Naive thymus-derived CD8-positive, alpha-beta T cell (primary cell): ENCODE data around the gene SUSD4. TPM values are rescaled to one million over a fixed set of nuclear protein-coding genes. Genes with fewer than 3 reads are reported as not detected.

Experiments used
- ATAC-seq, 2 donors: fragments of 150-1000 bp; cut with Tn5 transposase in 1 of 2; sonication (Bioruptor Pico), chemical (Tn5 transposase) in 1 of 2; 1 replicate in 1 of 2; 2 replicates in 1 of 2; pipeline ENCODE4 v1.10.0; 2021; ENCODE audit warnings: mild to moderate bottlenecking in 2 of 2, moderate library complexity in 2 of 2
- POLR2A ChIA-PET: fragments of 350-600 bp; sonication (Branson Sonifier 250); formaldehyde crosslinking; loops from one replicate; lab custom pipeline; 2021; ENCODE audit warnings: antibody characterized with exemption; lab: Charles Lee
- DNase-seq, 10 donors: peaks; one replicate each; pipeline versions ENCODE4 v3.0.0 to v3.0.0-alpha.2; 2020 to 2022
- H3K27ac Mint-ChIP-seq, 10 donors: one replicate each; pipeline ENCODE4 v1.8.0; 2020 to 2022; ENCODE audit warnings: mild to moderate bottlenecking in 10 of 10, mixed read lengths in 10 of 10, moderate library complexity in 4 of 10, inconsistent platforms in 1 of 10
- H3K27me3 Mint-ChIP-seq, 5 donors: one replicate each; pipeline ENCODE4 v1.8.0; 2021 to 2022; ENCODE audit warnings: mixed read lengths in 5 of 5
- H3K36me3 Mint-ChIP-seq, 3 donors: one replicate each; pipeline ENCODE4 v1.8.0; 2020 to 2022; ENCODE audit warnings: mixed read lengths in 3 of 3, mild to moderate bottlenecking in 2 of 3, inconsistent platforms in 1 of 3
- H3K4me1 Mint-ChIP-seq, 4 donors: one replicate each; pipeline ENCODE4 v1.8.0; 2021 to 2022; ENCODE audit warnings: mixed read lengths in 4 of 4
- H3K4me3 Mint-ChIP-seq, 10 donors: one replicate each; pipeline ENCODE4 v1.8.0; 2020 to 2022; ENCODE audit warnings: mild to moderate bottlenecking in 10 of 10, mixed read lengths in 10 of 10, moderate library complexity in 6 of 10, inconsistent platforms in 1 of 10
- H3K9me3 Mint-ChIP-seq, 9 donors: one replicate each; pipeline ENCODE4 v1.8.0; 2020 to 2022; ENCODE audit warnings: mixed read lengths in 9 of 9, mild to moderate bottlenecking in 3 of 9, inconsistent platforms in 1 of 9, moderate library complexity in 1 of 9
- polyA plus RNA-seq, 3 donors: library from polyadenylated mRNA; unstranded; fragments of 300-500 nt; fragmentation: Illumina TruSeq; gene quantifications; one replicate each; pipeline ENCODE4 v1.2.3, GENCODE V29; 2021
- total RNA-seq, 8 experiments: library from RNA in 2 of 8; stranded (reverse) in 2 of 8; gene quantifications; one replicate each; pipeline ENCODE4 v1.2.3 and lab custom pipeline; 2021 to 2026

SUSD4 gene
- total and polyA plus RNA-seq, 5 experiments from 2014 or later = 0.52 to 7.8 (median 2.6) TPM

GRCh38 chr1:223219846-223220610, 143.9 kb downstream of the SUSD4 start:
- H3K9me3 Mint-ChIP-seq = peaks cover 0 to 26% (median 16%) of the 10 kb centered on the region in 9 donors
- DNase-seq (no peak), ATAC-seq (no peak)
- no peak overlapping the region for H3K27ac Mint-ChIP-seq
- H3K27me3 Mint-ChIP-seq = no peaks in the 10 kb centered on the region
- H3K36me3 Mint-ChIP-seq = peaks cover 0 to 29% (median 25%) of the 10 kb centered on the region in 3 donors
- no peak overlapping the region for H3K4me3 Mint-ChIP-seq
- POLR2A ChIA-PET = no interaction called here
- peaks cover 0 to 5% (median 0%) of the 10 kb centered on the region in 4 donors for H3K4me1 Mint-ChIP-seq

DNA sequence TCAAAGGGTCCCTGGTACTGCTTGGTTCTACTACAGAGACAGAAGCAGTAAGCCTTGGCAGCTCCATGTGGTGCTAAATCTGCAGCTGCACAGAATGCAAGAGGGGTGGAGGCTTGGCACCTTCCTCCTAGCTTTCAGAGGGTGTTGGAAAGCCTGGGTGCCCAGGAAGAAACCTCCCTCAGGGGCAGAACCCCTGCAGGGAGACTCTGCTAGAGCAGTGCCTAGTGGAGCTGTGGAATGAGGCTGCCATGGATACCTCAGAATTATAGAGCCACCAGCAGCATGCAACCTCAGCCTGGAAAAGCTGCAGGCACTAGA, 144.7 kb downstream of the SUSD4 start:
- no peaks in the 10 kb centered on the region for H3K27me3 Mint-ChIP-seq
- H3K36me3 Mint-ChIP-seq = peaks cover 0 to 29% (median 25%) of the 10 kb centered on the region in 3 donors
- H3K4me1 Mint-ChIP-seq = peaks cover 0 to 5% (median 0%) of the 10 kb centered on the region in 4 donors
- H3K9me3 Mint-ChIP-seq = peaks cover 0 to 26% (median 16%) of the 10 kb centered on the region in 9 donors
- ATAC-seq = no peak
- no peak overlapping the region for H3K4me3 Mint-ChIP-seq
- H3K27ac Mint-ChIP-seq = no peak overlapping the region
- DNase-seq = no peak
- POLR2A ChIA-PET = no interaction called here

- Mint-ChIP-seq H3K27me3 (no peaks in the 10 kb centered on the region), H3K4me1 (peaks cover 0 to 4% (median 0%) of the 10 kb centered on the region in 4 donors), H3K36me3 (peaks cover 0 to 29% (median 25%) of the 10 kb centered on the region in 3 donors), H3K27ac (peak overlapping the region in 2 of 10 donors; percentile 79 to 87), H3K4me3 (no peak overlapping the region), H3K9me3 (peaks cover 0 to 26% (median 16%) of the 10 kb centered on the region in 9 donors)
- DNase-seq (no peak), ATAC-seq (no peak)
- POLR2A ChIA-PET = no interaction called here
Observed at GRCh38 chr1:223217781-223218180, 146.2 kb downstream of the SUSD4 start.

DNA sequence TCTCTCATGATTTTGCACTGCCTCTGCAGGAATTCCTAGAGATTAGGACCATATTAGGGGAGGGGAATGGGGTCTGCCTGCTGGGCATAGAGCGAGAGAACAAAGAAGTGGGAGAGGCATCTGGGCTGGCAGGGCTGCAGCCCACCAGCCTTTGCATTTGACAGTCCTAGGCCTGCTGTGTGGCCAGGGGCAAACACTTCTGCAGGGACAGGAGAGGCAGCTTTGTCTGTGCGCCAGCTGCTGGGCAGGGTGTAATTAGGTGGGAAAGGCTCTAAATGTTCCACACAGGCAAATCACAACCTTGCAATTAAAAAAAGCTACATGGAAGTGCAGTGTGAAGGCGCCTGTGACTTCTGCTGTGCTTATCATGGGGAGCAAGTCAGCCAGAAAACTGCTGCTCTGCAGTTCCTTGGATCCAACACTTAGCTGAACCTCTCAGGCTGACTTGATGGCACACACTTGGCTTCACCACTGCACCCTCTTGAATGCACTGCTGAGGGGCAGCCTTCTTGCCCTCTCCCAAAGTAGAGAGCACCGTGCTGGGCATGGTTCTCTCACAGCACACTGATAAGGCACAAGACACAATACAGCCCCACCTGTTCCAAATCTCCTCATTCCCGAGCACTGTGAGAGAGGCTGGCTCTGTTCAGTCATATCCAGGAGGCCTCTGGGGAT, 147.3 kb downstream of the SUSD4 start:
- POLR2A ChIA-PET = no interaction called here
- H3K4me1 Mint-ChIP-seq = peaks cover 0 to 2% (median 0%) of the 10 kb centered on the region in 4 donors
- ATAC-seq (no peak), DNase-seq (no peak)
- peaks cover 0 to 25% (median 24%) of the 10 kb centered on the region in 3 donors for H3K36me3 Mint-ChIP-seq
- no peaks in the 10 kb centered on the region for H3K27me3 Mint-ChIP-seq
- no peak overlapping the region for H3K27ac Mint-ChIP-seq
- H3K9me3 Mint-ChIP-seq = peaks cover 0 to 26% (median 16%) of the 10 kb centered on the region in 9 donors
- no peak overlapping the region for H3K4me3 Mint-ChIP-seq

DNA sequence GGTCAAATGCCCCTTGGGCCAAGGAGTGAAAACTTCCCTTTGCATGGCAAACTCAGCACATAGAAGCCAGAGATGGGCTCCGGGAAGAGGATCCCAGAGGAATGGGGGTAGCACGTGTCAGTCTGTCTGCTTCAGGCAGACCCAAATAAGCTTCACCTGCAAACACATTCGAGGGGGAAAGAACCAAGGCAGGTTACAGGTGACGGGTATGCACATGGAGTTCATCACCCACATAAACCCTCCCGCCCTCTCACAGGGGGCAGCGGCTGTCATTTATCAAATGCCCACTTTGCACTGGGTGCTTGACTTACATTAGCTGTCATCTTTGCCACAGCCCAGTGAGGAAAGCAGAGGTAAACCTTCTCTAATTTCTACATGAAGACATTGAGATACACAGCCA, 147.9 kb downstream of the SUSD4 start:
- H3K4me1 Mint-ChIP-seq = peaks cover 0 to 6% (median 0%) of the 10 kb centered on the region in 4 donors
- POLR2A ChIA-PET = no interaction called here
- no peak for ATAC-seq
- H3K9me3 Mint-ChIP-seq = peaks cover 0 to 26% (median 16%) of the 10 kb centered on the region in 9 donors
- H3K36me3 Mint-ChIP-seq = peaks cover 0 to 24% (median 21%) of the 10 kb centered on the region in 3 donors
- no peak for DNase-seq
- H3K4me3 Mint-ChIP-seq = no peak overlapping the region
- no peaks in the 10 kb centered on the region for H3K27me3 Mint-ChIP-seq
- H3K27ac Mint-ChIP-seq = no peak overlapping the region

GRCh38 chr1:223215026-223215425, 148.9 kb downstream of the SUSD4 start:
- Mint-ChIP-seq H3K4me3 (no peak overlapping the region), H3K27me3 (no peaks in the 10 kb centered on the region), H3K36me3 (peaks cover 0 to 15% (median 13%) of the 10 kb centered on the region in 3 donors), H3K9me3 (peaks cover 0 to 18% (median 14%) of the 10 kb centered on the region in 9 donors), H3K27ac (peak overlapping the region in 1 of 10 donors; percentile 18), H3K4me1 (peaks cover 0 to 6% (median 0%) of the 10 kb centered on the region in 4 donors)
- ATAC-seq = no peak
- DNase-seq = no peak
- POLR2A ChIA-PET = no interaction called here

DNA sequence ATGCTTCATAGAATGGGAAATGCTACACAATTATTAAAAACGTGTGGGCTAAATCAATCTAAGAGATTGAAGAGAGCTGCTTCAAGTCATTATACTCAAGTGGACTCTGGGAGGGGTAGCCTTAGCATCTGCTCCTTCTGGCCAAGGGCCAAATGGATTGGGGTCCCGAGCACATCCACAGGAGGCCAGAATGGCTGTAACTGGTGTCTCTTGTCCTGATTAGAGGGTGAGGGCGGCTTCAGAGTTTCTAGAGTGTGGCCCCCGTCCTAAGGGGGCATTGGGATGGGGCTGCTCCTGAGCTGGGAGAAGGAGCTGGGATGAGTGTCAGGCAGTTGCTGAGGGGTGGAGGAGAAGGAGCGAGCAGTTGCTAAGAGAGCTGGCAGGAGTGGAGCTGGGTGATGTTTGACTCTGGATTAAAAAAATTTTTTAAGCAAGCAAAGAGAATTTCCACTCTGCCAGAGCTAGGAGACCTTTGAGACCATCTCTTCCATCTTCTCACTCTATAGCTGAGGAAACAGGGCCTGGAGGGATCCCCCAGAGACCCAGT, 149.6 kb downstream of the SUSD4 start:
- Mint-ChIP-seq H3K4me3 (no peak overlapping the region), H3K27ac (peak overlapping the region in 2 of 10 donors; percentile 16 to 57), H3K36me3 (peaks cover 0 to 12% (median 12%) of the 10 kb centered on the region in 3 donors), H3K27me3 (no peaks in the 10 kb centered on the region), H3K4me1 (peaks cover 0 to 6% (median 0%) of the 10 kb centered on the region in 4 donors), H3K9me3 (peaks cover 0 to 17% (median 11%) of the 10 kb centered on the region in 9 donors)
- ATAC-seq (no peak), DNase-seq (no peak)
- POLR2A ChIA-PET = no interaction called here

DNA sequence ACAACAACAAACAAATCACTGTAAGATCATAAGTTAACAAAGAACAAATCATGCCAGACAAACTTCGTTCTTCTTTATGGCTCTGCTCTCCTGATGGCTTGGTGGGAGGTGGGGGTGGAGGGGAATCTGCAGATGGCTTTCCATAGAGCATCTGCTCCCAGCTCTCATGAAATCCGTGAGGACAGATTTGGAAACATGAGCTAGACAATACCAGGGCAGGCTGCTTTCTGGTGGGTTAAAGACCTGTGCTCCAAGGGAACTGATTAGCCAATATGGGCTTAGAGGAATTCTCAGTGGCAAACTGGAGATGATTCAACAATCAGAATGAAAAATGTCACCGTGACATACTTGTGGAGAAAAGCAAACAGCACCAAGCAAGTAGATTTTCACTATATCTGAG, 151.5 kb downstream of the SUSD4 start:
- H3K4me3 Mint-ChIP-seq = no peak overlapping the region
- no peak for ATAC-seq
- peaks cover 0 to 6% (median 0%) of the 10 kb centered on the region in 4 donors for H3K4me1 Mint-ChIP-seq
- DNase-seq = no peak
- no peak overlapping the region for H3K27ac Mint-ChIP-seq
- no peaks in the 10 kb centered on the region for H3K27me3 Mint-ChIP-seq
- POLR2A ChIA-PET = no interaction called here
- H3K9me3 Mint-ChIP-seq = peaks cover 0 to 2% (median 0%) of the 10 kb centered on the region in 9 donors
- H3K36me3 Mint-ChIP-seq = no peaks in the 10 kb centered on the region

- ATAC-seq (no peak), DNase-seq (no peak)
- Mint-ChIP-seq H3K4me1 (peaks cover 0 to 6% (median 0%) of the 10 kb centered on the region in 4 donors), H3K4me3 (no peak overlapping the region), H3K27ac (peak overlapping the region in 1 of 10 donors; percentile 65), H3K9me3 (peaks cover 0 to 2% (median 0%) of the 10 kb centered on the region in 9 donors), H3K36me3 (no peaks in the 10 kb centered on the region), H3K27me3 (no peaks in the 10 kb centered on the region)
- POLR2A ChIA-PET = no interaction called here
Observed at GRCh38 chr1:223211323-223211985, 152.5 kb downstream of the SUSD4 start.

DNA sequence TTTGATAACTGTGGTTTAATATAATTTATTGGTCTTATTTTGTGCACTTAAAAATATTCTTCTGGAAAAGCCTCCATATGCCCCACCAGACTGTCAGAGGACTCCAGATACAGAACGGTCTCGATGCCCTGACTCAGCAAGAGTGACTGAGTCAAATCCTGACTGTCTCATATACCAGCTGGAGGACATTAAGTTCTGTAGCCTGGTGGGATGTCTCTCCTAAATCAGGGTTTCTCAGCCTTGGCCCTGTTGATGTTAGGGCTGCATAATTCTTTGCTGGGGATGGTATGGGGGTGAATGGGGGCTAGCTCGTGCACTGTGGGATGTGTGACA, 153.2 kb downstream of the SUSD4 start:
- H3K4me3 Mint-ChIP-seq = no peak overlapping the region
- H3K27ac Mint-ChIP-seq = no peak overlapping the region
- no peak for DNase-seq
- ATAC-seq = no peak
- no peaks in the 10 kb centered on the region for H3K27me3 Mint-ChIP-seq
- H3K4me1 Mint-ChIP-seq = peaks cover 0 to 6% (median 0%) of the 10 kb centered on the region in 4 donors
- POLR2A ChIA-PET = no interaction called here
- no peaks in the 10 kb centered on the region for H3K36me3 Mint-ChIP-seq
- H3K9me3 Mint-ChIP-seq = no peaks in the 10 kb centered on the region

- Mint-ChIP-seq H3K4me1 (peaks cover 0 to 6% (median 0%) of the 10 kb centered on the region in 4 donors), H3K4me3 (no peak overlapping the region), H3K27me3 (peaks cover 0 to 3% (median 0%) of the 10 kb centered on the region in 5 donors), H3K9me3 (no peaks in the 10 kb centered on the region), H3K36me3 (no peaks in the 10 kb centered on the region), H3K27ac (no peak overlapping the region)
- POLR2A ChIA-PET = no interaction called here
- no peak for ATAC-seq
- no peak for DNase-seq
Observed at GRCh38 chr1:223209992-223210787, 153.8 kb downstream of the SUSD4 start.

DNA sequence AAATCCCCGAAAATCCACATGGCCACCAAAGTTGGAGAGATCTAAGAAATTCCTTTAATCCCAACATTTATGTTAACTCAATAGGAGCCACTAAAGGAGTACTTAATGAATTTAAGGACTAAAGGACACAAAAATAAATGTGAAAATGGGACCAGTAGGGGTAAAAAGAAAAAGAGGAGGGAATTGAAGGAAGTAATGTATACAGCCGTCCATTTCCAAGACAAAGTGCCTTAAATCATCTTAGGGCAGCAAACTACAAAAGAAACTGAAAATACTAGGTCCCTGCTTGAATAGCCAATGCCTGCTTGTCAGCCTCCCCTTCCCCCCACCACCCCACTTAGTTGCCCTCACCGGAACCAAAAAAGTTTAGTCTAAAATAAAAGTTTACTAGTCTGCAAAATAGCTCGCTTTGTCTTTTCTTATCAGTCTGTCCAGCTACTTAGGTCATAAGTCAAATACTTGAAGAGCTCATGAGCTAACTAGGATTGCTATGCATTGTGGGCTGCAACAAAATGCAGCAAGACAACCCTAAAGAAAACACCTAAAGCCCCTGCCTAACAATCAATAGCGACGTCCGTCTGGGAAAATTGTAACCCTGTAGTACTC, 154.6 kb downstream of the SUSD4 start:
- no peaks in the 10 kb centered on the region for H3K9me3 Mint-ChIP-seq
- H3K27me3 Mint-ChIP-seq = peaks cover 0 to 3% (median 0%) of the 10 kb centered on the region in 5 donors
- peaks cover 0 to 6% (median 0%) of the 10 kb centered on the region in 4 donors for H3K4me1 Mint-ChIP-seq
- POLR2A ChIA-PET = no interaction called here
- H3K4me3 Mint-ChIP-seq = no peak overlapping the region
- ATAC-seq (no peak), DNase-seq (no peak)
- H3K27ac Mint-ChIP-seq = no peak overlapping the region
- no peaks in the 10 kb centered on the region for H3K36me3 Mint-ChIP-seq
